ENCODE data around the gene ESYT2.

GRCh38 chr7:158814637-158815036, 14.7 kb downstream of the ESYT2 start:
- TF ChIP-seq, protein P1, sequence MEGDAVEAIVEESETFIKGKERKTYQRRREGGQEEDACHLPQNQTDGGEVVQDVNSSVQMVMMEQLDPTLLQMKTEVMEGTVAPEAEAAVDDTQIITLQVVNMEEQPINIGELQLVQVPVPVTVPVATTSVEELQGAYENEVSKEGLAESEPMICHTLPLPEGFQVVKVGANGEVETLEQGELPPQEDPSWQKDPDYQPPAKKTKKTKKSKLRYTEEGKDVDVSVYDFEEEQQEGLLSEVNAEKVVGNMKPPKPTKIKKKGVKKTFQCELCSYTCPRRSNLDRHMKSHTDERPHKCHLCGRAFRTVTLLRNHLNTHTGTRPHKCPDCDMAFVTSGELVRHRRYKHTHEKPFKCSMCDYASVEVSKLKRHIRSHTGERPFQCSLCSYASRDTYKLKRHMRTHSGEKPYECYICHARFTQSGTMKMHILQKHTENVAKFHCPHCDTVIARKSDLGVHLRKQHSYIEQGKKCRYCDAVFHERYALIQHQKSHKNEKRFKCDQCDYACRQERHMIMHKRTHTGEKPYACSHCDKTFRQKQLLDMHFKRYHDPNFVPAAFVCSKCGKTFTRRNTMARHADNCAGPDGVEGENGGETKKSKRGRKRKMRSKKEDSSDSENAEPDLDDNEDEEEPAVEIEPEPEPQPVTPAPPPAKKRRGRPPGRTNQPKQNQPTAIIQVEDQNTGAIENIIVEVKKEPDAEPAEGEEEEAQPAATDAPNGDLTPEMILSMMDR (optimal IDR thresholded peaks at IDR 0.05 in 1 of 3, IDR thresholded peaks at IDR 0.05 in 1 of 3, conservative IDR thresholded peaks at IDR 0.05 in 1 of 3; ENCODE audit: extremely low read depth in 1 of 3, insufficient read depth in 2 of 3, low read length in 3 of 3) = no peak
- no peak for TF ChIP-seq EZH2 (IDR thresholded peaks at IDR 0.05; ENCODE audit: low read length)
